GM19099 (cell line): ENCODE measurements around the gene YES1.

Source experiments
- POLR2A ChIP-seq: IDR thresholded peaks from 3 replicates; pipeline ENCODE4 v1.6.1; 2011; ENCODE audit warnings: low read depth; ENCODE audit not compliant: insufficient read length; ENCODE audit errors: extremely low read depth

YES1 gene

GRCh38 chr18:713135-713490 is 98.9 kb downstream of the YES1 start:
- no peak for TF ChIP-seq POLR2A

DNA sequence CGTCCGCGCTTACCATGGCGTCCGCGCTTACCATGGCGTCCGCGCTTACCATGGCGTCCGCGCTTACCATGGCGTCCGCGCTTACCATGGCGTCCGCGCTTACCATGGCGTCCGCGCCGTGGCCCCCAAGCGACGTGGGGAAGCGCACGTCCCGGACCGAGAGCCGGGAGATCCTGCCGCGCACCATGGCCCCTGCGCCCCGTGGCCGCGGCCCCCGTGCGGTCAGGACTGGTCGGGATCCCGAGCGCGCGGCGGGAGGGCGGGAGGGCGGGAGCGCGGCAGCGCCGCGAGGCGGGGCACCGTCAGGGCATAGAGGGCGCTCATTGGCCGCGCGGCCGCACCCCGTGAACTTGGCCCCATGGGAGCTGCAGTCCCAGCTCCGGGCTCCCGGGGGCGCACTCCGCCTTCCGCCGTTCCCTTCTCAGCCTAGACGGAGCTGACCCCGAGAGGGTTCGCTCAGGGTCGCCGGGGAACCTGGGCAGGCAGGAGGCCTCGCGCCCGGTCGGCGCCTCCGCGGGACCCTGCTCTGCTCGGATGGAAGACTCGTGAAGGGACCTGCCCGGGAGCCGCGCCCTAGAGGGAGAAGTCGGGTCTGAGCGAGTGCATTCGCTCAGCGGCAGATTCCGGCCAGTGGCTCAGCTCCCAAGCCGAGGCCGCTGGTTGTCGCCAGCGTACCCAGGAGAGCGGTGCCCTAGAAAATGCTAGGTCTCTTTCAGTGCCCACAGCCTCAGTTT is 99.5 kb downstream of the YES1 start, which contains the start of gene ENOSF1:
Gene ENOSF1 (minus strand): TSS at position 230 of the 734 bp plus-strand sequence. CDS start 43 bp downstream, at position 187.
- TF ChIP-seq POLR2A = peak; percentile 64

GRCh38 chr18:711657-712400 is 100.2 kb downstream of the YES1 start:
- TF ChIP-seq POLR2A = peak; percentile 51

DNA sequence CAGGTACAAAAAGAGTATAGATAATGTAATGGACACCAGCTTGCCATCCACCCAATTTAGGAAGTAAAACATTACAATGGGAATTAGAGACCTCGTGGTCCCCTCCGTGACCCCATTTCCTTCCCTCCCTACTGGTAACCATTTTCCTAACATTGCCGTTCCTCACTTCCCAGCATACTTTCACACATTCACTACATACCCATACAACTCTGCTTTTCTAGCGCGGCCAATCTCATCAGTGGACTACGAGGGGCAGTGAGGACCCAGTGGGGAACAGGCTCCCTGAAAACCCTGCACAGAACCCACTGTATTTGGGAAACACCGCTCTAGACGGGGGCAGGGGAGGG is 100.8 kb downstream of the YES1 start:
- TF ChIP-seq POLR2A = no peak

GRCh38 chr18:710418-711300 is 101.4 kb downstream of the YES1 start:
- no peak for TF ChIP-seq POLR2A

DNA sequence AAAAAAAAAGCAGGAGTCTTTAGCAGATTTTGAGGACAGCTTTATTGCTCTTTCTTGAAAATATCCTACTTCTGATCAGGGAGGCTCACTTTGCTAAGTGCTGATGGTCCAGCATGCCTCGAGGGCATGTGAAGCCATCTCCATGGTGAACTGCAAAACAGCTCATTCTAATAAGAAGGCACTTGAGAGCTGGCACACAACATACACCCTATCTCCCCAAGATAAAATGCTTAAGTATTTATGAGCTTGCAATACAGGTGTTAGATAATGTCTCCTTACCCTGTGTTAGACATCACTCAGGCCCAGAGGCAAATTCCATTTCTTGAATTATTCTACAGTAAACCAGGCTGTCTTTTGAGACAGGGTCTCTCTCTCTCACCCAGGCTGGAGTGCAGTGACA is 102.3 kb downstream of the YES1 start:
- TF ChIP-seq POLR2A = no peak

GRCh38 chr18:708096-708495 is 103.9 kb downstream of the YES1 start:
- TF ChIP-seq POLR2A = no peak

DNA sequence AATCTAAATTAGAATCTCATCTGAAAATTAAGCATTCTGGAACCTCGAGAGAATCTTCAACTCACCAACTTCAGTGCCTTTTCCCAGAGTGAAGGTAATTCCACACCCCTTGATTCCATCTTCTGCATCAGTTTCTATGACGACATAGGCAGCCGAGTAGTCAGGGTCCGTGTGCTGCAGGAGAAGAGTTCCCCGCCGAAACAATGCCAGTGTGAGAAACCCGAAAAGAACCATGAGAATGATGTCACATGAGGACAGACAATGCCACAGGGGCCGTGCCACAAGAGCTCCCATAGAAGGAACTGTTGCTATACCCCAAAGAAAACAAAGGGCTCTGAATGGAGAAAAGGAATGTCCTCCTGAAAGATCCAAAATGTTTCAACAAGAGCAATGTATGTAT is 105.6 kb downstream of the YES1 start:
- no peak for TF ChIP-seq POLR2A

GRCh38 chr18:703213-703967 is 108.7 kb downstream of the YES1 start:
- no peak for TF ChIP-seq POLR2A

- no peak for TF ChIP-seq POLR2A
Measured at GRCh38 chr18:697800-698199, 114.2 kb downstream of the YES1 start.

DNA sequence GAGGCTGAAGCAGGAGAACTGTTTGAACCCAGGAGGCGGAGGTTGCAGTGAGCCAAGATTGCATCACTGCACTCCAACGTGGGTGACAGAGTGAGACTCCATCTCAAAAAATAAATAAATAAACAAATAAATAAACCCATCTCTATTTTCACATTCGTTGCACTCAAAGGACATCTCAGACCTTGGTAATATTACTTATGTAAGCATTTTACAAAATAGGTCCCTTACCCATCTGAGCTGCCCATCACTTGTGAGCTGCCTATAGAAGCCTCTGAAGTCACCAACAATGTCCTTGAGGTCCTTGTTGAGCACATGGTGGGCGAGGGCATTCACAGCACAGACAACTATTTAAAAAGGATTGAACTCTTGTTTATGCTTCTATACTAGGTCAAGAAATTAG is 115.0 kb downstream of the YES1 start:
- no peak for TF ChIP-seq POLR2A

GRCh38 chr18:693466-694187 is 118.4 kb downstream of the YES1 start:
- no peak for TF ChIP-seq POLR2A

- TF ChIP-seq POLR2A = no peak
Measured at GRCh38 chr18:692824-693223, 119.2 kb downstream of the YES1 start.

GRCh38 chr18:688323-688722 is 123.7 kb downstream of the YES1 start:
- no peak for TF ChIP-seq POLR2A

DNA sequence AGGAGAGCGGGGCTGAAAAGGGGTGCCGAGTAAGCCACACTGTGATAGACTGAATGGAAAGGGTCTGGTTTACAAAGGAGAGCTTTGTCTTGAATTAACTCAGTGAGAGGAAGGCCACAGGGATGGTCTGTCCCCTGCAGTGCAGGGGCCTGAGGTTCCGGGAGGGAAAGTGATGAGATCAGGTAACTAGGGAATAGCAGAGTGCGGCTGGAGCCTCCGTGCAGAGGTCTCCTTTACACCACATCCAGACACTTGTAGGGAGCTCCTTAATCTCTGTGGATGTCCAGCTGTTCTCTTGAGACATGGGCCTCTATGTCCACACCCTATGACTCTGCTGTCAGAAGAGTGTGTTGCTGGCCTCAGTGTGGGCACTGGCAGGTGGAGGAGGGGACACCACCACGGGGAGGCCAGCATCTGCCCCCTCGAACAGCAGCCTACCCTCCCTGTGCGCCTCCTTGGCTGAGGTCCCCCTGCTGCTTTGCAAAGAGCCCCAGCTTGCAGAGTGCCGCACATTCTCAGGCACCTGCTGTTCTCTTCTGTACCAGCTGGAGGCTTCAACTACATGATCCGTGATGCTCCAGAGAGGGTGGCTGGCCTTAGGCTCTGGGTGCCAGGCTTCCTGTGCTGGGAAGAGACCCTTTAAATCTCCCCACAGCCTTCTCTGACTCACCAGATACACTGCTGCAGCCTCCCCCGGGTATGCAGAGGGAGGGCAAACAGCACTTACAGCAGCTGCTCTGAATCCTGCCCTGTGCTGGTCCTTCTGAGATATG is 125.5 kb downstream of the YES1 start:
- no peak for TF ChIP-seq POLR2A
